Measurements from ENCODE around the gene SHISA9. TPM values are rescaled to one million over a fixed set of nuclear protein-coding genes. Genes with fewer than 3 reads are reported as not detected.

Gene SHISA9
- total RNA-seq, 1 donor = not detected

DNA sequence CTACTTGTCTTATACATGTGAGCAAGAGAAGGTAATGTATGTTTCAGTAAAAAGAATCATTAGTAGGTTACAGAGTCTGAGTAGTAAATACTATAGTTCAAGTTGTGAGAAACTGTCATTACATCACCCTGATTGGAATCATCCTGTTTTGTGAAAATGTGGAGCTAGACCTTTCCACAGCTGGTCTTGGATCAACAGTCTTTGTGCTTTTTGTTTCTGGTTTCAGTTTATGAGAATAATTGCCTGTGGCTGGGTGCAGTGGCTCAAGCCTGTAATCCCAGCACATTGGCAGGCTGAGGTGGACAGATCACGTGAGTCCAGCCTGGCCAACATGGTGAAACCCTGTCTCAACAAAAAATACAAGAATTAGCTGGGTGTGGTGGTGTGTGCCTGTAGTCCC, 19.7 kb upstream of the SHISA9 start:
- Histone ChIP-seq H3K4me3 (ENCODE audit: low read length) (no peak overlapping the region), H3K27me3 (ENCODE audit: insufficient read depth, low read length) (no peaks in the 10 kb centered on the region), H3K4me1 (ENCODE audit: insufficient read depth, low read length) (no peaks in the 10 kb centered on the region), H3K9me3 (ENCODE audit: low read depth, low read length) (no peaks in the 10 kb centered on the region)

DNA sequence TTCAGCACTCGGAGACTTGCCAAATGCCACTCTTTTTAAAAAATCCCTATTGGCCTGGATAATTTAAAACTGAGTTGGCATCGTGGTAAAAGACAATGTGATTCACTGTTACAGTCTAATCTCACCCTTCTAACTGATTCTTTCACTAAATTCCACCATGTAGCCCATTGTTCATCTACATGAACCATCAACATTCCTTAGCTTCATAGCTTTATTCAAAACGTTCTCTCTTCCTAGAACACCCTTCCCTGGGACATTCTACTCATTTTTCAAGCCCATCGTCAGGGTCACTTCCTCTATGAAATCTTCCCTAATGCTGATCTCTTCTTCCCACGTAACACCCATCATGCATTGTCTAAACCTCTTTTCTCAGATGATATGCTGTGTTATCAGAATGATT, 15.7 kb upstream of the SHISA9 start:
- Histone ChIP-seq H3K9me3 (ENCODE audit: low read depth, low read length) (no peaks in the 10 kb centered on the region), H3K27me3 (ENCODE audit: insufficient read depth, low read length) (no peaks in the 10 kb centered on the region), H3K4me3 (ENCODE audit: low read length) (no peak overlapping the region), H3K4me1 (ENCODE audit: insufficient read depth, low read length) (no peaks in the 10 kb centered on the region)

DNA sequence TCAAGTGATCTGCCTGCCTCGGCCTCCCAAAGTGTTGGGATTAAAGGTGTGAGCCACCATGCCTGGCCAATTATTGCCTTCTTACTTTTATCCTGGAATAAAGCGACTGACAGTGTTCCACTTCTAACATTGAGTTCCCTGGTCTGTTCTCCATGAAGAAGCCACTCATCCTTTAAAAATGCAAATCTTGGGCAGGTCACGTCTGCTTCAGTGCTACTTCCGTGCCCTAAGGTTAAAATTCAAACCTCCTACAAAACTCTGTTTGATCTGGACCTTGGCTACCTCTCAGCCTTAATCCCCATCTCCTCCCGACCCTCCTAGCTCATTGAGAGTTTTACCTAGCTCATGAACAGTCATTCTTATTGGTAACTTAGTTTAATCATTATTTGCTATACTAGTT, 9.6 kb upstream of the SHISA9 start:
- H3K4me1 ChIP-seq (ENCODE audit: insufficient read depth, low read length) = no peaks in the 10 kb centered on the region

DNA sequence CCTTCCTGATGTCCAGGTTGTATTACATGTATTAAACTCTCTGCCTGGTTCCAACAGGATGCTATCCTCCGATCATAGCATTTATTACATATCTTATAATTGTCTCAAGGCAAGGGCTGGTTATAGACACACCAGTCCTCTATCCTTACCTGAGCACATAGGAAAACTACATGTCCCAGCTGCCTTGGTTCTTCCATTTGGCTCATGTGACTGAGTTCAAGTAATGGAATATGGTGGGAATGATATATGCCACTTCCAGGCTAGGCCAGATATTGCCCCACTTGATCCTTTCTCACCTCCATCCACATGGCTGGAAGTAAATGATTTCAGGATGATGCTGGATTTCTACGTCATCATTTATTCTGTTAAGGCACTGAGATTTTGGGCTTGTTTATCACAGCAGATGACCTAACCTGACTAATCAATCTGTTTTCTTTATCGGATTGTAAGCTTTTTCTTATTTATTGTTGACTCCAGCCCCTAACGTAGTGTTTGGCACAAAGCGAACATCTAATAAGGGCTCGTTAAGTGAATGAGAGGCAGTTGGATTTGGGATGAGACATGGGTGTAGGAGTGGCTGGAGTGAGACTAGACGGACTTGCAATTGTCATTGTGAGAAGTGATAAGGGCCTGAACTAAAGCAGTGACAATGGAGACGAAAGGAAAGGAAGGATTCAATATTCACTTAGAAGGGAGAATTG, 8.2 kb upstream of the SHISA9 start:
- Histone ChIP-seq H3K9me3 (ENCODE audit: low read depth, low read length) (no peaks in the 10 kb centered on the region), H3K4me3 (ENCODE audit: low read length) (no peak overlapping the region), H3K4me1 (ENCODE audit: insufficient read depth, low read length) (no peaks in the 10 kb centered on the region), H3K27me3 (ENCODE audit: insufficient read depth, low read length) (peaks cover 2% of the 10 kb centered on the region)

More for the DNA sequence above, 9.6 kb upstream of the SHISA9 start:
- Histone ChIP-seq H3K27me3 (ENCODE audit: insufficient read depth, low read length) (no peaks in the 10 kb centered on the region), H3K9me3 (ENCODE audit: low read depth, low read length) (no peaks in the 10 kb centered on the region), H3K4me3 (ENCODE audit: low read length) (no peak overlapping the region)

DNA sequence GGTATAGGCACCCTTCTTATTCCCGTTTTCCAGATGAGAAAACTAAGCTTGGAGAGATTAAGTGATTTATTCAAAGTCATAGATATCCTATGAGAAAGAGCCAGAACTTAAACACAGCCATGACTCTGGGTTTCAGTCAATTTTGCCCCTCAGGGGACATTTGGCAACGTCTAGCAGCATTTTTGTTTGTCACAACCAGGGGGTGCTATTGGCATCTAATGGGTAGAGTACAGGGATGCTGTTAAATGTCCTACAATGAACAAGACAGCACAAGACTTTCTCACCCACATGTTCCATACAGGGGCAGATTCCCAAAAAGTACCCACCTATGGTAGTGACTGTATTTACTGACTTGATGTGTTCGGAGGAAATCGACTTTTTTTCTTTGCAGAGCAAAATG, 4.8 kb upstream of the SHISA9 start:
- Histone ChIP-seq H3K4me1 (ENCODE audit: insufficient read depth, low read length) (no peaks in the 10 kb centered on the region), H3K9me3 (ENCODE audit: low read depth, low read length) (no peaks in the 10 kb centered on the region), H3K4me3 (ENCODE audit: low read length) (no peak overlapping the region), H3K27me3 (ENCODE audit: insufficient read depth, low read length) (peaks cover 28% of the 10 kb centered on the region)

DNA sequence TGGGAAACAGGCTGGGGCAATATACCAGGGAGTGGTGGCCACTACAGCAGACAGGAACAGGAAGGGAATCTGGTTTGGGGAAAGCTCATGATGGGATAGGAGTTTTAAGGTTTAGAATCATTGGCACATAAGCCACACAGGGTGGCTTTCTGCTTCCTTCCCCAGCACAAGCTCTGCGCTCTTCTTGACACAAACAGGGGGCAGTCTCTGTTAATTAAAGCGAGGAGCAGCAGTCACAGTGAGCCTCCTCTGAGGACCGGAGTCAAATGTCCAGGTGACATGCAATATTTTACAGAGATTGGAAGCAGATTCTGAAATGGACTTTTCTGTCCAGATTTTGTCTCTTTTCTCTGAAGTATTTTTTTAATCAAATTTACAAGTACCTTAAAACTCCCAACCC, 2.8 kb upstream of the SHISA9 start:
- no peaks in the 10 kb centered on the region for H3K9me3 ChIP-seq (ENCODE audit: low read depth, low read length)
- H3K27me3 ChIP-seq (ENCODE audit: insufficient read depth, low read length) = peaks cover 42% of the 10 kb centered on the region
- H3K4me3 ChIP-seq (ENCODE audit: low read length) = no peak overlapping the region
- H3K4me1 ChIP-seq (ENCODE audit: insufficient read depth, low read length) = no peaks in the 10 kb centered on the region

DNA sequence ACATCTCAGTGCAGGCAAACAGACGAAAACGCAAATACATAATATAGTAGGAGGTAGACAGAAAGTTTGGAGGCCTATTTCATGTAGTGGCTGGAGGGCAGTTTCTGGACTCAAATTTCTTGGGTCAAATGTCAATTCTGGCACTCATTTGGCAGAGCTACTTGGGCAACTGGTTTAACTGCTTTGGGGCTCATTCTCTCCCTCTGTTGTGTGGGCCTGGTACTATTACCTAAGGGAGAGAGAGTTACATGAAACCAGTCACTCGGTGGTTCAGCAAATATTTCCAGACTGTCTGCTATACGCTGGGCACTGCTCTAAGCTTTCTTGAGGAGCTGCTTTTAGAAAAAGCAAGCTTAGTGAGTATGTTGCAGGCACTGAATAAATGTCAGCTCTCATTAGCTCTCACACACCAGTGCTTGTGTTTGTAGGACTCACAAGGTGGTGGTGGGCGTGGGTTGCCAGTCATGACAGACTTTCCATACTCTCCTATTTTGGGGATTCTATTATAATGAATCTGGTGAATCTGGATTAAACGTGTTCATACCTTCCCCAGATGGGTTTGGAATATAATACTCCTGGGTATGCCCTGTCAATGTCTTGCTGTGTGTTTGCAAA, 1.8 kb upstream of the SHISA9 start:
- H3K4me1 ChIP-seq (ENCODE audit: insufficient read depth, low read length) = no peaks in the 10 kb centered on the region
- H3K9me3 ChIP-seq (ENCODE audit: low read depth, low read length) = no peaks in the 10 kb centered on the region
- H3K27me3 ChIP-seq (ENCODE audit: insufficient read depth, low read length) = peaks cover 52% of the 10 kb centered on the region
- no peak overlapping the region for H3K4me3 ChIP-seq (ENCODE audit: low read length)

DNA sequence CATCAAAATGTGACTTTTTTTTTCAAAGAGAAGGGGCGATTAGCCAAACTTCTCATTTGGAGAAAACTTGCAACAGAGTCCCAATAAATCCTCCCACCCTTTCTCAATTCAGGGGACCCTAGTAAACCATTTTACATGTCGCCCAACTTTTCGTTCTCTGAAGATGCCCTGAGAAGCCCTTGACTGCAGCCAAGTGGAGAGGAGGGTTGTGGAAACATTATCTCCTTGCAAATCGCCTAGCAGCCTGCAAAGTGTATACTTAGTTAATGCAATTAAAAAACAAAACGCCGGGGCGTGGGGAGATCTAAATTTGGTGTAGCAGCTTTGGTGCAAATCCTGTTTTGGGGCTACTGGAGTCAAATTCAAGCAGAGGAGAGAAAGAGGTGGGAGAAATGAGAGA, 1.2 kb upstream of the SHISA9 start:
- peaks cover 52% of the 10 kb centered on the region for H3K27me3 ChIP-seq (ENCODE audit: insufficient read depth, low read length)
- H3K9me3 ChIP-seq (ENCODE audit: low read depth, low read length) = no peaks in the 10 kb centered on the region
- H3K4me3 ChIP-seq (ENCODE audit: low read length) = no peak overlapping the region
- H3K4me1 ChIP-seq (ENCODE audit: insufficient read depth, low read length) = no peaks in the 10 kb centered on the region

DNA sequence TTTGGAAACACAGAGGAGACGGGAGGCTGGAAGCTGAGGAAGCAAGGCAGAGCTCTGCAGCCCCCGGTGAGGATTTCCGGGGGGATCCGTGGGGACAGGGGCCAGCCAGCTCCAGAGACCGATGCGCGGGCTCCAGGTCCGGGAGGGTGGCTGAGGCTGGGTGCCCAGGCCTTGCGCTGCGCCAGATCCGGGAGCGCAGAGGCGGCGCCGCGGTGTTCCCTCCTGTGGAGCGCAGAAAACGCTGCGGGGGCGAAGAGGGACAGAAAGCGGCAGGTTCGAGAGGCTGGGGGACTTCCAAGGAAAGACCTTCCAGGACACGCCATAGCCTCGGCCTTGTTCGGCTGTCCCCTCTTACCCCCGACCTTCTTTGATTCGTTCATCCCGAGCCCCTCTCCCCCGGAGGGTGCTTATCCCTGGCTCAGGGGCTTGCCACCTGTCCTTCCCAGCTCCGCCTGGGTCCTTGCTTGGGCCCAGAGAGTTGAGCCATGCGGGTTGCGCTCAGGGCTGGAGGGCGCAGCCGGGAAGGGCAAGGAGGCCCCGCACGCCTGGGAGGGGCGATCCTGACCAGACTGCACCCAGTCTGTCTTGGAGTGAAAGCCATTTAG, 697 bp upstream of the SHISA9 start:
- Histone ChIP-seq H3K27me3 (ENCODE audit: insufficient read depth, low read length) (peaks cover 52% of the 10 kb centered on the region), H3K4me1 (ENCODE audit: insufficient read depth, low read length) (no peaks in the 10 kb centered on the region), H3K9me3 (ENCODE audit: low read depth, low read length) (no peaks in the 10 kb centered on the region), H3K4me3 (ENCODE audit: low read length) (no peak overlapping the region)

DNA sequence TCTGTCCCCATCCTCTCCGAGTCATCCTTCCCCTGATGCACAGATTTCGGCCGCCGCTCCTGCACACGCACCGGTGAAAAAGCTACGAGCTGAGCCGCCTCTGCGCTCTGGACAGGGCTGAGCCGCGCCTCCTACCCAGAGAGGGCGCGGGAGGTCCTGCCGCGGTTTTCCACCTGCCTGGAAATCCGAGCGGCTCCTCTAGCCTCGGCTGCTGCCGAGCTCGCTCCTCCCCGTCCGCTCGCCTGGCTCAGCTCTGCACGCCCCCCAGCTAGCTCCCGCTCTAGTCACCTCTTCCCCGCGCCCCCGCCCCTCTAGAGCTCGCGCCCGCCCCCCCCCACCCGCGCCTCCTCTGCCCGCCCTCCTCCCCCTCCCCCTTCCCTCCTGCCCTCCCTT, 198 bp upstream of the SHISA9 start:
- H3K4me3 ChIP-seq (ENCODE audit: low read length) = no peak overlapping the region
- no peaks in the 10 kb centered on the region for H3K9me3 ChIP-seq (ENCODE audit: low read depth, low read length)
- peaks cover 52% of the 10 kb centered on the region for H3K27me3 ChIP-seq (ENCODE audit: insufficient read depth, low read length)
- H3K4me1 ChIP-seq (ENCODE audit: insufficient read depth, low read length) = no peaks in the 10 kb centered on the region

DNA sequence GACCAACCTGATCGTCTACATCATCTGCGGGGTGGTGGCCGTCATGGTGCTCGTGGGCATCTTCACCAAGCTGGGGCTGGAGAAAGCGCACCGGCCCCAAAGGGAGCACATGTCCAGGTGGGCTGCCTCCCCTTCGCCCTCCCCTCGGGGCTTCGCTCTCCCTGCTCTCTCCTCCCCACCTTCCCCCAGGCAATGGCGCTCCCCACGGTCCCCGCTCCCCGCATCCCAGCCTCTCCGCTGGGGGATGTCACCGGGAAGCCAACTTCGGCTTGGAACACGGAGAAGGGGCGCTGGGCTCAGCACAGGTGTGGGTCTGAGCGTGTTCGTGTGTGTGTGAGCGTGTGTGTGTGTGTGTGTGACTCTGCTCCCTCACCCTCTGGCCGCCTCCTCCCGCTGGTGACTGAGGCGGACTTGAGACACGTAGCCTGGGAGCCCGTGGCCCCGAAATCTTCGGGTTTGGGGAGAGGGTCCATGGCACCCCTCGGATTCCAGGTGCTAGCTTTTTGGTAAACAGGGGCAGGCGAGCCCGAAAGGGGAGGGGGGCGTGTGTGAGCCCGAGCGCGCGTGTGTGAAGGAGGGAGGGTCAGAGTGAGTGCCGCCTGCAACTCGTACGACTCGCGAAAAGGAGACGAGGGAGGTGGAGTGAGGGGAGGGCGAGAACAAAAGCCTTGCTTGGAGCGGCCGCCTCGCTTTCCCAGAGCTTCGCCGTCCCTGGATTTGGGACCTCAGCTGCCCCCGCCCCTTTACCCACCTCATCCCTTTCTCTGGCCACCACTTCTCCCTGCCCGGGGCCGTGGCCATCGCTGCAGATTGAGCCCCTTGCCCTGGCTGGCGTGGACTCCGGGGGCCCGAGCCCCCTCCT, 1.3 kb downstream of the SHISA9 start:
- no peaks in the 10 kb centered on the region for H3K9me3 ChIP-seq (ENCODE audit: low read depth, low read length)
- H3K27me3 ChIP-seq (ENCODE audit: insufficient read depth, low read length) = peaks cover 52% of the 10 kb centered on the region
- no peaks in the 10 kb centered on the region for H3K4me1 ChIP-seq (ENCODE audit: insufficient read depth, low read length)
- H3K4me3 ChIP-seq (ENCODE audit: low read length) = no peak overlapping the region

DNA sequence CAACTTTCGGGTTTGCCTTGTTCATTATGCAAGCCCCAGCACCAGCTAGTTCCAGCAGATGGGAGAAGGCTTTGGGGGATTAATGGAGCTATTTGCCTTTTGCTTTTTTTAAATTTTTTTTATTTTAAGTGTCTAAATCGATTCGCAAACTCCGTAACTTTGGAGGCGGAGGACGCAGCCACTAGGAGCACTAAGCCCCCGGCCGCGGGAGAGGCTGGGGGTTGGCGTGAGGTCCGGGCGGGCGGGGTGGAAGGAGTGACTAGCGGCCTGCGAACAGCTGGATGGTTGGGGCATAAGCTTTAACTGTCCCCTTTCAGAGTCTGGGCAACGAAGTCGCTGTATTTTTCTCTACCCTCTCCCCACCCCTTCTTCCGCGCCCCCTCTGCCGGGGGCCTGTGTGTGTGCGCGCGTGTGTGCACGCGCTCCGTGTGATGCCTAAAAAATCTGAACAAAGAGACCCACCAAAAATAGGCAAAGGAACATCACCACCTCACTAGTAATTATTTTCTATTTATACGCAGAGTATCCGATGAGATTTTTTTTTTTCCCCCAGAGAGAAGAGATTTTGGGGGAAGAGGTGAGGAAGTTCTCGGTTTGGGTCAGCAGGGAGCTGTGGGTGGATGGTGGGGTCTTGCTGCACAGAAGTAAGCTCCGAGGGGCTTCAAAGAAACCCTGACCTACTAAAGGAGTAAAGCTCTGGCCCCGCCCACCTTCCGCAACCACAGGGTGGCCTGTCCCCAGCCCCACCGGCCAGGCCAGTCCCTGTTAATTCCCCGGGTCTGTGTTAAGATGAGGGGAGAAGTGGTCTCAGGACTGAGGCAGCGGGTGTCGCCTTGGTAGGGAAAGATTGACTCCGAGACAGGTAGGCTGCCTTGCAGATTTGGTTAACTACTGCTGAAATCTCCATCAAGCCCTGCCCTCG, 2.3 kb downstream of the SHISA9 start:
- Histone ChIP-seq H3K27me3 (ENCODE audit: insufficient read depth, low read length) (peaks cover 47% of the 10 kb centered on the region), H3K4me3 (ENCODE audit: low read length) (no peak overlapping the region), H3K9me3 (ENCODE audit: low read depth, low read length) (no peaks in the 10 kb centered on the region), H3K4me1 (ENCODE audit: insufficient read depth, low read length) (no peaks in the 10 kb centered on the region)

DNA sequence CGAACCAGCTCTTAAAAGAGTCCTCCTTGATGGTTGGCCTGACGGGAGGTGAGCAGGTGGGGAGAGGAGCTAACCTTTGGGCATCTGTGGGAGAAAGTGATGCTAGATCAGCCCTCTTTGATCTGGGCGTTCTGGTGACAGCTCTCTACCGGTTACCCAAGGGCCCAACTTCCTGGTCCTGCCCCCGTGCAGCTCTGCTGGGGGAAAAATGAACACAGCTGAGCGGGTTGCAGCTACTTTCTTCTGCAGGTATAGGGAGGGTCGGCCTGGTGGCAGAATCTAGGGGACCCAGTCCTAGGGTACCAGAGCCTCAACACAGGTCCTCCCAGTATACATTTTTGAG, 2.9 kb downstream of the SHISA9 start:
- Histone ChIP-seq H3K27me3 (ENCODE audit: insufficient read depth, low read length) (peaks cover 42% of the 10 kb centered on the region), H3K4me3 (ENCODE audit: low read length) (no peak overlapping the region), H3K9me3 (ENCODE audit: low read depth, low read length) (no peaks in the 10 kb centered on the region), H3K4me1 (ENCODE audit: insufficient read depth, low read length) (no peaks in the 10 kb centered on the region)

DNA sequence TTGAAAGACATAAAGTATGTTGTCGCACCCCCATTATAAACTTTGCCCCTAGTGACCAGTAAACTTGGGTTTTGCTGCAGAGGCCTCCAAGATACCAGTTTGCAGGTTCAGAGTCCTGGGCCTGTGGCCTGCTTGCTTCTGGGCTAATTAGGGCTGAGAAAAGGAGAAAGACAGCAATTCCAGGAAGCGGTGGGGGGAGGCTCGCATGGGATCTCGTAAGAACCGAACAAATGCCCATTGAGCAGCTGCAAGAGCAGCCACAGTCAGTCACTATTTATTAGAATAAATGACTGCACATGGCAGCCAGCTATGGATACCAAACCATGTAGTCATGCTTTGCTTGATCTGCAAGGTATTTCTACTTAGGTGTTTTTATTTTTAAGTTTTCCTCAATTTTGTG, 4.9 kb downstream of the SHISA9 start:
- Histone ChIP-seq H3K4me3 (ENCODE audit: low read length) (no peak overlapping the region), H3K4me1 (ENCODE audit: insufficient read depth, low read length) (no peaks in the 10 kb centered on the region), H3K9me3 (ENCODE audit: low read depth, low read length) (no peaks in the 10 kb centered on the region)

More for the DNA sequence above, 4.9 kb downstream of the SHISA9 start:
- peaks cover 24% of the 10 kb centered on the region for H3K27me3 ChIP-seq (ENCODE audit: insufficient read depth, low read length)

Data from mononuclear cell (primary cell).